Stimulated activated naive CD8-positive, alpha-beta T cell treated with anti-CD3 and anti-CD28 coated beads, Interleukin-15, amount 100 ng/mL, for 72 hours (primary cell): ENCODE measurements around the gene LRIG3.
"Not testable (repeated sequence)": the region's sequence is repeated elsewhere in the genome, so short reads cannot be mapped to it uniquely, and the experiment has no call there.

Experiments
- ATAC-seq: fragments of 150-1000 bp; cut with Tn5 transposase; 2 replicates; pipeline ENCODE4 v1.10.0; 2021; ENCODE audit warnings: mild to moderate bottlenecking, moderate library complexity
- DNase-seq, 2 donors: peaks; one replicate each; pipeline ENCODE4 v3.0.0; 2021 to 2022
- H3K27ac Mint-ChIP-seq, 2 donors: one replicate each; pipeline ENCODE4 v1.8.0; 2022; ENCODE audit warnings: mild to moderate bottlenecking in 2 of 2, mixed read lengths in 2 of 2, moderate library complexity in 2 of 2
- H3K27me3 Mint-ChIP-seq: one replicate; pipeline ENCODE4 v1.8.0; 2022; ENCODE audit warnings: mixed read lengths
- H3K4me1 Mint-ChIP-seq: one replicate; pipeline ENCODE4 v1.8.0; 2022; ENCODE audit warnings: mild to moderate bottlenecking, mixed read lengths
- H3K4me3 Mint-ChIP-seq, 2 donors: one replicate each; pipeline ENCODE4 v1.8.0; 2022; ENCODE audit warnings: mild to moderate bottlenecking in 2 of 2, mixed read lengths in 2 of 2, moderate library complexity in 1 of 2
- H3K9me3 Mint-ChIP-seq, 2 donors: one replicate each; pipeline ENCODE4 v1.8.0; 2022; ENCODE audit warnings: mixed read lengths in 2 of 2

Gene LRIG3

GRCh38 chr12:58920961-58921861 lies 907 bp upstream of the LRIG3 start:
- Mint-ChIP-seq H3K9me3 (peaks cover 6 to 7% of the 10 kb centered on the region in 2 donors), H3K4me1 (peaks cover 11% of the 10 kb centered on the region), H3K27me3 (peaks cover 56% of the 10 kb centered on the region), H3K4me3 (no peak overlapping the region), H3K27ac (no peak overlapping the region)
- ATAC-seq (no peak), DNase-seq (no peak)

GRCh38 chr12:58919231-58920101 lies 838 bp downstream of the LRIG3 start:
- peaks cover 6 to 7% of the 10 kb centered on the region in 2 donors for H3K9me3 Mint-ChIP-seq
- peaks cover 11% of the 10 kb centered on the region for H3K4me1 Mint-ChIP-seq
- no peak overlapping the region for H3K27ac Mint-ChIP-seq
- DNase-seq (no peak), ATAC-seq (no peak)
- H3K27me3 Mint-ChIP-seq = peaks cover 56% of the 10 kb centered on the region
- peak overlapping the region in 1 of 2 donors; percentile 61 for H3K4me3 Mint-ChIP-seq

DNA sequence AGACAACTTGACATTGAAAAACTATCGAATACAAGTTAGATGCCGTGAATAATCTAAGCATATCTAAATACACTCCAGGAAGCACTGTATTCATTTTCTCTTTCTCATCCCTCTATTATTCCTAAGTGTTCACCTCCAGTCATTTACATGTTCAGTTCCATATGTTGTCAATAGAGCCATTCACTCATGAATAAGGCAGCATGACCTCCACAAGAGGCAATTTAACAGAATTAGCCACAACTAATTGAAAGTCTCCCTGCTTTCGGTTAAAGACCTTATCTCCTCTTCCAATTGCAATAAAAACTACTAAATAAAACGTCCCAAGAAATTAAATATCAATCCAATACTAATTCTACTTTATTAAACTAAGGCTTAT lies 1.8 kb downstream of the LRIG3 start:
- DNase-seq (no peak), ATAC-seq (no peak)
- Mint-ChIP-seq H3K4me1 (peaks cover 11% of the 10 kb centered on the region), H3K4me3 (no peak overlapping the region), H3K27me3 (peaks cover 56% of the 10 kb centered on the region), H3K27ac (no peak overlapping the region), H3K9me3 (peaks cover 6 to 7% of the 10 kb centered on the region in 2 donors)

DNA sequence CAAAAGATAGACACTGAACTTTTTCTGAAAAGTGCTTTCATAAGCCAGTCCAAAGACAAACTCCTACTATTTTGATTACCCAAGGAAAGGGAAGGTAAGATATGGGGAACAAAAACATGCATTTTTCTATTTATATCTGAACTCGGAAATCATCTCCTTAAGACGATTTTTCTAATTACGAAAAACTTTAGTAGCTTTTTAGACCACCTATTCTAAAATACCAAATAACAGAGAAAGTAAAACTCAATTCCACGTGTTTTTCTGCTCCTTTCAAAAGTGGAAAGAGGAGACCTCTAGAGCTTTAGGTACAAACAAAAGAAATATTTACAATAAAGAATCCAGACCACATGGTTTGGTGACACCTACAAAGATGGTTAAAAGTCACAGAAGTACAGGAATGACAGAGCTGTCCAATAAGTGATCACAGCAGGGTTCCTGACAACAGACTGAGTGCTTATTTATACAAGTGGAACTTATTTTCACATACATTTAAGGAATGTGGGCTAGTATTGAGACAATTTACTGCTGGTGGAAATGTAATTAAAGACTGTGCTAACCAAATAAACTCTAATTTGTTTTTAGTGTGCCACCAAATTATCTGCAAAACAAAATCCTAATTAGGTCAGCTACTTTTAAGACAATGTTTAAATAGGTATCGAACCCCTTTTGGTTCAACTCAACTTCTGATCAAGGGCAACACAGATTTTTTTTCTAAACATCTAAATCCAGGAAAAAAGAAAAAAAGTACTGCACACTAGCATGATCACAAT lies 2.4 kb downstream of the LRIG3 start:
- no peak overlapping the region for H3K4me3 Mint-ChIP-seq
- no peak for DNase-seq
- H3K27me3 Mint-ChIP-seq = peaks cover 51% of the 10 kb centered on the region
- no peak overlapping the region for H3K27ac Mint-ChIP-seq
- ATAC-seq = no peak
- peaks cover 11% of the 10 kb centered on the region for H3K4me1 Mint-ChIP-seq
- H3K9me3 Mint-ChIP-seq = peaks cover 4 to 6% of the 10 kb centered on the region in 2 donors

- no peaks in the 10 kb centered on the region for H3K9me3 Mint-ChIP-seq
- no peak for DNase-seq
- no peak overlapping the region for H3K4me3 Mint-ChIP-seq
- peaks cover 11% of the 10 kb centered on the region for H3K4me1 Mint-ChIP-seq
- no peak for ATAC-seq
- H3K27me3 Mint-ChIP-seq = peaks cover 44% of the 10 kb centered on the region
- no peak overlapping the region for H3K27ac Mint-ChIP-seq
Observed at GRCh38 chr12:58916921-58917511, 3.3 kb downstream of the LRIG3 start.

GRCh38 chr12:58916161-58916621 lies 4.1 kb downstream of the LRIG3 start:
- DNase-seq = no peak
- ATAC-seq = no peak
- Mint-ChIP-seq H3K9me3 (no peaks in the 10 kb centered on the region), H3K4me1 (peaks cover 11% of the 10 kb centered on the region), H3K27ac (no peak overlapping the region), H3K27me3 (peaks cover 41% of the 10 kb centered on the region), H3K4me3 (no peak overlapping the region)

GRCh38 chr12:58915634-58916033 lies 4.7 kb downstream of the LRIG3 start:
- ATAC-seq (no peak), DNase-seq (no peak)
- H3K27me3 Mint-ChIP-seq = peaks cover 35% of the 10 kb centered on the region
- no peak overlapping the region for H3K4me3 Mint-ChIP-seq
- H3K27ac Mint-ChIP-seq = no peak overlapping the region
- no peaks in the 10 kb centered on the region for H3K9me3 Mint-ChIP-seq
- peaks cover 10% of the 10 kb centered on the region for H3K4me1 Mint-ChIP-seq

DNA sequence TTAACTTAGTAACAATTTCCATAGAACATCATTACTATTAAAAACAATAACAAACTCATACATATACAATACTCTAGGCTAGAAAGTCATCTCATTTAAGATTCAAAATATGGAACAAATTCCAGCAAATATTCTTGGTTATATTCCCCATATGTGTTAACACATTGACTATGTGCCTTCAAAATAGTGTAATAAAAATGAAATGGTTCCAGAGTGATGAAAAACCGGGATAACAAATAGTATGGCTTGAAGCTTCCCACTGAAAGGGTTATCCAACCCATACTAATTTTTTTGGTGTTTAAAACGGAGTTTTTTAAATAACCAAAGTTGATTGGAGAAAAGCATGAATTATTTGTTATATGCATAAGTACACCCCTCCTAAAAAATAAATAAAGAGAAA lies 5.3 kb downstream of the LRIG3 start:
- Mint-ChIP-seq H3K4me3 (no peak overlapping the region), H3K27ac (no peak overlapping the region), H3K27me3 (peaks cover 29% of the 10 kb centered on the region), H3K4me1 (peaks cover 5% of the 10 kb centered on the region), H3K9me3 (no peaks in the 10 kb centered on the region)
- no peak for DNase-seq
- ATAC-seq = no peak

DNA sequence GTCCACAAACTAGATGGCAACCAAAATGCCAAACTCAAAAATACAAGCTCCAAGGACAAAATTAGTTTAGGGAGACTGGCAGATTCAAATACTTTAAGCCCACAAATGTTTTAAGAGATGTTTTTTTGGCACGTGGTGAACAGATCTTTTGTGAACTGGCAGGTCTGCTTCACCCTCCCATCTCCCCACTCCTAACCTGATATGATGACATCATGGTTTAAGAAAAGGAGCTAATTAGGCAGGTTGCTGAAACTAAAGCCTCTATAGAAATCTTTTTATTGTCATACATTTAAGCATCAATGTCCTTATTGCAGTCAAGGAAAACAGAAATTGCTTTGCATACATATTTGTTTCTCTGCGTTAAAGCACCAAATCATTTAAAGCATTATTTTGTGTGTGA lies 5.8 kb downstream of the LRIG3 start:
- Mint-ChIP-seq H3K27ac (no peak overlapping the region), H3K4me1 (peaks cover 1% of the 10 kb centered on the region), H3K4me3 (no peak overlapping the region), H3K27me3 (peaks cover 24% of the 10 kb centered on the region), H3K9me3 (peaks cover 0 to 2% of the 10 kb centered on the region in 2 donors)
- DNase-seq (no peak), ATAC-seq (no peak)

DNA sequence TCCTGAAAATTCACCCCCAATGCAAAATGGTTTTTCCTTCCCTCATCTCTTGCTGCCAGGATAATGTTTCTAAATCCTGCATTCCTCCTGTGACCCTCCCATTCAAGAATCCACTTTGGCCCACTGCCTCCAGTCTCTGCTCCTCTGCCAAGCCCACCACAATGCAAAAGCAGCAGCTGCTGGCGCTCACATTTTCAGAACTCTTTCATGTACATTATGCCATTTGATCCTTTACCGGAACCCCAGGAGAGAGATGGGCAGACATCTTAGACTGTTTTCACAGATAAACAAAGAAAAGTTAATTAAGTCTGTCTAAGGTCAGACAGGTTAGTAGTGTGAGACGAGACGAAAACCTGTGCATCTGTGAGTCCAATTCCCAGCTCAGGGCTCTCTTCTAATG lies 12.9 kb downstream of the LRIG3 start:
- Mint-ChIP-seq H3K4me3 (no peak overlapping the region), H3K4me1 (no peaks in the 10 kb centered on the region), H3K27me3 (no peaks in the 10 kb centered on the region), H3K27ac (peak overlapping the region in 1 of 2 donors; percentile 17), H3K9me3 (peaks cover 4 to 22% of the 10 kb centered on the region in 2 donors)
- ATAC-seq = no peak
- no peak for DNase-seq

- Mint-ChIP-seq H3K27ac (peak overlapping the region in 1 of 2 donors; percentile 12), H3K4me1 (no peaks in the 10 kb centered on the region), H3K27me3 (no peaks in the 10 kb centered on the region), H3K9me3 (peaks cover 4 to 22% of the 10 kb centered on the region in 2 donors), H3K4me3 (no peak overlapping the region)
- no peak for DNase-seq
- ATAC-seq = no peak
Observed at GRCh38 chr12:58906917-58907316, 13.4 kb downstream of the LRIG3 start.

GRCh38 chr12:58905422-58905821 lies 14.9 kb downstream of the LRIG3 start:
- ATAC-seq (no peak), DNase-seq (no peak)
- Mint-ChIP-seq H3K4me1 (no peaks in the 10 kb centered on the region), H3K9me3 (peaks cover 4 to 22% of the 10 kb centered on the region in 2 donors), H3K27ac (no peak overlapping the region), H3K4me3 (no peak overlapping the region), H3K27me3 (no peaks in the 10 kb centered on the region)

DNA sequence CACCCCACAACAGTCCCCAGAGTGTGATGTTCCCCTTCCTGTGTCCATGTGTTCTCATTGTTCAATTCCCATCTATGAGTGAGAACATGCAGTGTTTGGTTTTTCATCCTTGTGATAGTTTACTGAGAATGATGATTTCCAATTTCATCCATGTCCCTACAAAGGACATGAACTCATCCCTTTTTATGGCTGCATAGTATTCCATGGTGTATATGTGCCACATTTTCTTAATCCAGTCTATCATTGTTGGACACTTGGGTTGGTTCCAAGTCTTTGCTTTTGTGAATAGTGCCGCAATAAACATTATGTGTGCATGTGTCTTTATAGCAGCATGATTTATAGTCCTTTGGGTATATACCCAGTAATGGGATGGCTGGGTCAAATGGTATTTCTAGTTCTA lies 17.6 kb downstream of the LRIG3 start:
- not testable (repeated sequence) for H3K4me3 Mint-ChIP-seq, H3K27ac Mint-ChIP-seq, DNase-seq, H3K4me1 Mint-ChIP-seq, H3K27me3 Mint-ChIP-seq, ATAC-seq
- peaks cover 4 to 17% of the 10 kb centered on the region in 2 donors for H3K9me3 Mint-ChIP-seq

DNA sequence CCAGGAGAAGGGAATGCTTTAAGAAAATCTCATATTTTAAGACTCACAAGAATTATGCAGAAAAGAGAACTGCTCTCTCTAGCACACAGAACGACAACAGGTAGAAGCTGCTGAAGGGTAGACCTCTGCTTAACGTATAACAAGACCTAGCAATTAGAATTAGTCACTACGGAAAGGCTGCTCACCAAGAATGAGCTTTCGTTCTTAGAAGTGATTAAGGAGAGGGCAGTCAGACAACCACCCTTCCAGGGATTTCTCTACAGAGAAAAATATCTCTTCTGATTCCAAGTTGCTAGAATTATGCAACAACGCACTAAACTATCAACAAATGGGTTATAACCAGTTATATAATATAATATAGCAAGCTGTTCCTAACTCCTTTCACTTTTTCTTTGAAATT lies 18.6 kb downstream of the LRIG3 start:
- H3K4me1 Mint-ChIP-seq = no peaks in the 10 kb centered on the region
- ATAC-seq = no peak
- H3K27ac Mint-ChIP-seq = no peak overlapping the region
- no peaks in the 10 kb centered on the region for H3K27me3 Mint-ChIP-seq
- peaks cover 4 to 7% of the 10 kb centered on the region in 2 donors for H3K9me3 Mint-ChIP-seq
- DNase-seq = no peak
- no peak overlapping the region for H3K4me3 Mint-ChIP-seq

GRCh38 chr12:58897969-58898368 lies 22.3 kb downstream of the LRIG3 start:
- no peaks in the 10 kb centered on the region for H3K9me3 Mint-ChIP-seq
- H3K4me3 Mint-ChIP-seq = no peak overlapping the region
- ATAC-seq (no peak), DNase-seq (no peak)
- no peaks in the 10 kb centered on the region for H3K27me3 Mint-ChIP-seq
- no peaks in the 10 kb centered on the region for H3K4me1 Mint-ChIP-seq
- no peak overlapping the region for H3K27ac Mint-ChIP-seq
